OCI-LY7 (cell line): ENCODE measurements around the gene CAVIN1. TPM values are rescaled to one million over a fixed set of nuclear protein-coding genes. Genes with fewer than 3 reads are reported as not detected.

Source experiments
- BruUV-seq: library from RNA; stranded (reverse); fragments of 400-500 nt; replicated peaks from 2 replicates; lab custom pipeline; 2021; lab: Mats Ljungman, UMichigan
- CTCF ChIA-PET: fragments of 300-600 bp; sonication (Branson Sonifier 250); formaldehyde crosslinking; loops from one replicate; lab custom pipeline; 2022; ENCODE audit warnings: antibody characterized with exemption; ENCODE audit not compliant: unreplicated experiment; lab: Charles Lee
- POLR2A ChIA-PET: fragments of 300-600 bp; sonication (Branson Sonifier 250); formaldehyde crosslinking; loops from one replicate; lab custom pipeline; 2022; ENCODE audit warnings: antibody characterized with exemption; lab: Charles Lee
- DNase-seq: peaks from one replicate; pipeline ENCODE4 v3.0.0-alpha.2; 2015; ENCODE audit warnings: low spot score
- H2AFZ ChIP-seq: fragments of 200-600 bp; sonication (generic), shearing (Covaris generic); 2 replicates; pipeline ENCODE4 v1.6.1; 2014; ENCODE audit warnings: mild to moderate bottlenecking, antibody characterized with exemption, low read length, moderate library complexity
- H3K27ac ChIP-seq: fragments of 200-600 bp; sonication (generic); 2 replicates; pipeline ENCODE4 v1.5.1; 2014; ENCODE audit warnings: mixed run types, low read depth, mild to moderate bottlenecking, moderate library complexity, low read length, inconsistent platforms; ENCODE audit not compliant: poor library complexity, severe bottlenecking
- H3K36me3 ChIP-seq: fragments of 200-600 bp; sonication (generic); 2 replicates; pipeline ENCODE4 v1.6.1; 2014; ENCODE audit warnings: mild to moderate bottlenecking, antibody characterized with exemption, low read length, moderate library complexity, mixed read lengths; ENCODE audit not compliant: insufficient read depth
- H3K4me1 ChIP-seq: fragments of 200-600 bp; sonication (generic); 2 replicates; pipeline ENCODE4 v1.5.1; 2014; ENCODE audit warnings: mild to moderate bottlenecking, low read length; ENCODE audit not compliant: insufficient read depth, poor library complexity, severe bottlenecking
- H3K4me2 ChIP-seq: fragments of 200-600 bp; sonication (generic); 2 replicates; pipeline ENCODE4 v1.6.1; 2014; ENCODE audit warnings: mild to moderate bottlenecking, low read length
- H3K4me3 ChIP-seq: fragments of 200-600 bp; sonication (generic); 2 replicates; pipeline ENCODE4 v1.5.1; 2014; ENCODE audit warnings: mild to moderate bottlenecking, low read depth, low read length; ENCODE audit not compliant: poor library complexity, severe bottlenecking
- H3K79me2 ChIP-seq: fragments of 200-600 bp; sonication (generic); 2 replicates; pipeline ENCODE4 v1.6.1; 2016; ENCODE audit warnings: low read depth, mild to moderate bottlenecking, low read length, moderate library complexity, mixed read lengths; ENCODE audit not compliant: insufficient read depth
- H3K9me2 ChIP-seq: fragments of 200-600 bp; sonication (generic); 2 replicates; pipeline ENCODE4 v1.6.1; 2016; ENCODE audit warnings: mild to moderate bottlenecking, low read length, mixed read lengths; ENCODE audit not compliant: insufficient read depth
- H3K9me3 ChIP-seq: fragments of 200-600 bp; sonication (generic); 2 replicates; pipeline ENCODE4 v1.6.1; 2014; ENCODE audit warnings: mild to moderate bottlenecking, mixed run types, low read length, mixed read lengths
- H4K20me1 ChIP-seq: fragments of 200-600 bp; sonication (generic); 2 replicates; pipeline ENCODE4 v1.6.1; 2014; ENCODE audit warnings: mild to moderate bottlenecking, antibody characterized with exemption, low read length, moderate library complexity, mixed read lengths; ENCODE audit not compliant: insufficient read depth
- CTCF ChIP-seq: fragments of 200-600 bp; sonication (generic); conservative IDR thresholded peaks from 2 replicates; pipeline ENCODE4 v1.5.1; 2014; ENCODE audit warnings: mild to moderate bottlenecking, antibody characterized with exemption, low read length, moderate library complexity, mixed read lengths
- EZH2phosphoT487 ChIP-seq: fragments of 200-600 bp; sonication (generic); IDR thresholded peaks from 2 replicates; pipeline ENCODE4 v1.6.1; 2018; ENCODE audit warnings: low read depth, borderline replicate concordance, mild to moderate bottlenecking, mixed run types, antibody characterized with exemption, low read length, moderate library complexity, mixed read lengths
- intact Hi-C: fragments of 100-400 bp; cut with micrococcal nuclease; formaldehyde crosslinking; loops from one replicate; pipeline ENCODE4 v1.10.0; 2022; ENCODE audit not compliant: unreplicated experiment
- total RNA-seq, 2 experiments: library from RNA; depleted of rRNA in 1 of 2; stranded (reverse); fragments of >200 nt in 1 of 2; shearing (Covaris generic) in 1 of 2; gene quantifications; 2 replicates each; pipeline ENCODE4 v1.2.3, GENCODE V29; 2014 to 2022

CAVIN1 gene
- total RNA-seq, 2 experiments from 2014 or later, result 0.08 TPM; not detected in 1

- BruUV-seq, result no TSS peak
- Histone ChIP-seq H4K20me1 (no peaks in the 10 kb centered on the region; the same call in 1 of the 2 replicates), H3K9me2 (no peaks in the 10 kb centered on the region), H3K4me3 (no peak overlapping the region), H3K9me3 (no peaks in the 10 kb centered on the region), H3K79me2 (no peaks in the 10 kb centered on the region), H3K4me1 (peaks cover 15% of the 10 kb centered on the region), H3K36me3 (no peaks in the 10 kb centered on the region), H3K4me2 (no peak overlapping the region), H2AFZ (no peak overlapping the region), H3K27ac (no peak overlapping the region)
- intact Hi-C loops, result loop anchor here (10.0 kb wide), 2 partner anchors 180 to 220 kb away; partner anchors contain the start of genes HCRT and KCNH4
- TF ChIP-seq EZH2phosphoT487 (no peak), CTCF (no peak)
- ChIA-PET POLR2A (interaction anchor here (0.6 kb wide), 1 partner anchor 11 kb away, joined by 3 read pairs; no protein-coding TSS in a partner anchor), CTCF (interaction anchor here (0.6 kb wide), 1 partner anchor 126 kb away, joined by 5 read pairs; no protein-coding TSS in a partner anchor)
- DNase-seq, result no peak
Observed at GRCh38 chr17:42404326-42405055, 18.6 kb downstream of the CAVIN1 start.

GRCh38 chr17:42403150-42403549 lies 19.9 kb downstream of the CAVIN1 start:
- TF ChIP-seq EZH2phosphoT487 (no peak), CTCF (peak; percentile 77)
- POLR2A ChIA-PET, result interaction anchor here (1.3 kb wide), 1 partner anchor 15 kb away, joined by 3 read pairs; the partner anchor contains the start of gene STAT3
- intact Hi-C loops, result loop anchor here (10.0 kb wide), 2 partner anchors 178 to 218 kb away; partner anchors contain the start of genes HCRT and KCNH4
- no peak overlapping the region for H2AFZ ChIP-seq
- peaks cover 15% of the 10 kb centered on the region for H3K4me1 ChIP-seq
- no TSS peak for BruUV-seq
- no peak overlapping the region for H3K27ac ChIP-seq
- H3K4me2 ChIP-seq, result no peak overlapping the region
- H3K9me2 ChIP-seq, result no peaks in the 10 kb centered on the region
- CTCF ChIA-PET, result interaction anchor here (0.7 to 2.0 kb wide), 3 partner anchors 11 to 85 kb away, joined by 3 to 8 read pairs (median 3); no protein-coding TSS in a partner anchor
- H3K79me2 ChIP-seq, result no peaks in the 10 kb centered on the region
- no peaks in the 10 kb centered on the region for H3K36me3 ChIP-seq
- no peaks in the 10 kb centered on the region for H3K9me3 ChIP-seq
- DNase-seq, result peak; percentile 59
- no peaks in the 10 kb centered on the region; the same call in 1 of the 2 replicates for H4K20me1 ChIP-seq
- no peak overlapping the region for H3K4me3 ChIP-seq
